GM12873 (cell line): ENCODE data around the gene HAT1.
A peak's percentile ranks its signal among the peaks of the same experiment; 100 is the strongest.

Experiments
- TF ChIP-seq, protein P1 (sequence below): IDR thresholded peaks from 2 replicates; pipeline ENCODE4 v1.5.1; 2012; ENCODE audit warnings: low read depth, mild to moderate bottlenecking, moderate library complexity, low read length, control low read depth; ENCODE audit not compliant: insufficient read depth; ENCODE audit errors: missing control alignments

Gene HAT1

DNA sequence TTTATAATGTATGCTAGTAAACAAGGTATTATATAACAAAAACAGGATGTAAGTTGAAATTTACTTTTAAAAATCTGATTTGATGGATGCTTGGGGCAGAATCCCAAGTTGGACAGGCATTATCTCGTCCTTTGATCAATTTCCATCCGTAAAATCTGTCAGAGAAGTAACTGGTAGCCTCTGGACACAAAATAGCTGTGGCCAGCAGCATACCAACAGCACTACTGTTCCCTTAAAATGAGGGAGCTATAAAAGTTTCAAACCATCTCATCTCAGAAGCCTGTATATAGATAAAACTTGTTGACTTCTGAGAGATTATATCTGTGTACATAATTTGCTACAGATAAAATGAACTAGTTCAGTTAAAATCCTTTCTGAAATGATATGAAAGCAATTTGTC is 62.8 kb downstream of the HAT1 start:
- TF ChIP-seq, protein P1, sequence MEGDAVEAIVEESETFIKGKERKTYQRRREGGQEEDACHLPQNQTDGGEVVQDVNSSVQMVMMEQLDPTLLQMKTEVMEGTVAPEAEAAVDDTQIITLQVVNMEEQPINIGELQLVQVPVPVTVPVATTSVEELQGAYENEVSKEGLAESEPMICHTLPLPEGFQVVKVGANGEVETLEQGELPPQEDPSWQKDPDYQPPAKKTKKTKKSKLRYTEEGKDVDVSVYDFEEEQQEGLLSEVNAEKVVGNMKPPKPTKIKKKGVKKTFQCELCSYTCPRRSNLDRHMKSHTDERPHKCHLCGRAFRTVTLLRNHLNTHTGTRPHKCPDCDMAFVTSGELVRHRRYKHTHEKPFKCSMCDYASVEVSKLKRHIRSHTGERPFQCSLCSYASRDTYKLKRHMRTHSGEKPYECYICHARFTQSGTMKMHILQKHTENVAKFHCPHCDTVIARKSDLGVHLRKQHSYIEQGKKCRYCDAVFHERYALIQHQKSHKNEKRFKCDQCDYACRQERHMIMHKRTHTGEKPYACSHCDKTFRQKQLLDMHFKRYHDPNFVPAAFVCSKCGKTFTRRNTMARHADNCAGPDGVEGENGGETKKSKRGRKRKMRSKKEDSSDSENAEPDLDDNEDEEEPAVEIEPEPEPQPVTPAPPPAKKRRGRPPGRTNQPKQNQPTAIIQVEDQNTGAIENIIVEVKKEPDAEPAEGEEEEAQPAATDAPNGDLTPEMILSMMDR, result no peak

DNA sequence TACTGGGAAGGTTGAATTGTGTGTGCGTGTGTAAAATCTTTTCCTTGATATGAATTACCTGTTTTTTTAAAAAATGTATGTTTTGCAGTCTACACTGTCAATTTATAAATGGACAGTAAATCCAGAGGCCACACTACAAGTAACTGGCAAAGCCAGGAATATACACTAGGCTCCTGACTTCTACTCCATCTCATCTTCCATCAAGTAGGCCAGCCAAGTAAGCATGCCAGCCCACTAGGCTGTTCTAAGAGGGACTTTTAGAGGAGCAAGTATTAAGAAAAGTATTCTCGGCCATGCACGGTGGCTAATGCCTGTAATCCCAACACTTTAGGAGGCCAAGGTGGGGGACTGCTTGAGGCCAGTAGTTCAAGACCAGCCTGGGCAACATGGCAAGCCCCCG is 64.5 kb downstream of the HAT1 start:
- TF ChIP-seq, protein P1, result no peak

DNA sequence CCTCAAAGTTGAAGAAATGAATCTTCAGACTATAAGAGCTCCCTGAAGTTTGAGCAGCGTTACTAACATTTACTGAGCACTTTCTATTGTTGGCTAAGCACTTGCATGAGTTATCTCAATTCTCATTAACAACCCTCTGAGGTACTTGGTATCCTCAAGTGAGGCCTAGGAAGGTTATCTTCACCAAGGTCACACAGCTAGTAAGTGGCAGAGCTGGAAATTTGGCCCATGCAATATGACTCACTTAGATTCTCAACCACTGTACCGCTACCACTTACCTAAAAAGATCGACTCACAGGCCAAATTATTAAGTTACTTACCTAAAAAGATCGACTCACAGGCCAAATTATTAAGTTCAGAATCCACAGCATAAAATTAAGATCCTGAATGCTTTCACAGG is 68.8 kb downstream of the HAT1 start:
- TF ChIP-seq, protein P1, result no peak

DNA sequence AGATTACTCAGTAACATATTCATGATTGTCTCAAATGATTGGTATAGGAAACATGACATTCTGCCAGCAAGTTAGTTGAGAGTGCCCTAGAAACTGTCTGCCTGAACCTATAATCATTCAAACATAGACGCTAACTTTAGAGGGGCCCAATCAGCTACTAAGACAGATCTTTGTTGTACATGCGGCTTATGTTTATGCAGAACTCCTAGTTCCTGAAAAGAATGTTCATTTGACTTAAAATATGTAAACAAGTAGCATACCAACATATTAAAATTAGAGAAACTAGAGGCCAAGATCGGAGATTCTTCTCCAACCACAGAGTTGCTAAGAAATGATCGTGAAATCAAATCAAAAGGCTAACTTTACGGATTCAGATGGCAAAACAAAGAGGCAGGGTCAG is 73.3 kb downstream of the HAT1 start:
- TF ChIP-seq, protein P1, result no peak

DNA sequence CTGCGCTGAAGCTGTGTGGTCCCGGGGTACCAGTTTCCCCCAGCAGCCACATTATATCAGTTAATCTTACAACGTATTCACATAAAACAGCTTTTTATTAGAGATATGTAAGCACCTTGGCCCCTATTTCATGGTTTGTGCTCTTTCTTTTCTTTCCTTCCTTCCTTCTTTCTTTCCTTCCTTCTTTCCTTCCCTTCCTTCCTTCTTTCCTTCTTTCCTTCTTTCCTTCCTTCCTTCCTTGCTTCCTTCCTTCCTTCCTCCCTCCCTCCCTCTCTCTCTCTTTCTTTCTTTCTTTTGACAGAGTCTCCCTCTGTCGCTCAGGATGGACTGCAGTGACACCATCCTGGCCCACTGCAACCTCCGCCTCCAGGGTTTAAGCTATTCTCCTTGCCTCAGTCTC is 73.8 kb downstream of the HAT1 start:
- TF ChIP-seq, protein P1, result no peak

DNA sequence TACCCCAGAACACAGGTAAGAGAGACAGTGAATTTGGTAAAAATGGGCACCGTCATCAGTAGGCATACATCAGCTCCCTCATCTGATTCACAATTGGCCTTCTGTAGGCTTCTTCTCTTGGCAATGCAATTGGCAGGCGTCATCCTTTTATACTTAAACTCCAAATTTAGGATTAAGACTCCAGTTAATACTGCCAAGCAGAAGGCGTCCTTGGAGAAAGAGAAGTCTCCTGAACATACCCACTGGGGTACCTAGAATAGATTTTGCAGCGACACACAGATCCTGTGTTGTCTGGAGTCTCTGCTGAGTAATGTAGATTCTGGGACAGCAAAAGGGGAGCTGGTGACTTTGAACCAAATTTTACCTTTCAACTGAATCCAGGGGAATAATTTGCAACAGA is 76.9 kb downstream of the HAT1 start:
- TF ChIP-seq, protein P1, result no peak

DNA sequence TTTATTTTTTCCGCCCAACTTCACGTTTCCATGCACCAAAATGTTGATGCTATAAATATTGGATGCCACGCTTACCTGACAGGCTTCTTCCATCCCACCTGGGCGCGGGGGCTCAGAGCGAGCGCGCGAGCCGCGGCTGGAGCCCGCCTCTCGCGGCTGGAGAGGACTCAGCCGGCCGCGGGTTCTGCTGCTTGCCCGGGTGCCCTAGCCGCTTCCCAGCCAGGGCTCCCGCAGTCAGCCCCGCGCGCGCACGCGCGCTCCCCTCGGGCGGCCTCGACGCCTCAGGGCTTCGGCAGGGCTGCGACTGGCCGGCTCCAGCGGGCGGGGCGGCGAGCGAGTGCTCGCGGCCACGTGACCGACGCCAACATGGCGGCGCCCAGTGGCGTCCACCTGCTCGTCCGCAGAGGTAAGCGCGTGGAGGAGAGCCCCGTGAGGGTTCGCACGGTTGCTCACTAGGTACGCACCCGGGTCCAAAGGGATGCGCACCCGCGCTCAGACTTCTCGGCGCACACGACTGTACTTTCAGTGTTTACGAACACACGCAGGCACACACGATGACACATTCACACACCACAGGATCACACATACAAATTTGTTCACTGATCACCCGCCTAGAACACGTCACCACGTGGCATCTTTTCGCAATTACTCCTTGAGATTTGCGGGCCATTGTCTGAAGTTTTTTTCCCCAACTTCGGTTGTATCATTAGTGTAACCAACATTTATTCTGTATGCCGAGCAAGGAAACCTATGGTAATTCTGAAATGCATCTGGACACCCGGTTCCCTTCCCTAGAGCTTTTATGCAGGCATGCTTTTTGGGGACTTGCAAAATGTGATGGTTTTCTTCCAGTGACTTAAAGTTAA is 77.6 kb downstream of the HAT1 start, which contains the start of gene METAP1D:
TSS of gene METAP1D (plus strand) at position 350 of the 866 bp plus-strand sequence. CDS start at position 367, 17 bp downstream.
- TF ChIP-seq, protein P1, result peak; percentile 10
